HepG2 (cell line): ENCODE measurements around the gene CDH19.

ENCODE experiments used
- ATF7 ChIP-seq, 2 experiments: fragments of 450-650 bp in 1 of 2; sonication (generic) in 1 of 2; formaldehyde crosslinking in 1 of 2; IDR thresholded peaks; 2 replicates each; pipeline versions ENCODE4 v1.4.0 to v1.6.1; 2016 to 2020; ENCODE audit warnings: antibody characterized with exemption in 1 of 2, mild to moderate bottlenecking in 1 of 2, missing genetic modification reagents in 1 of 2
- CREB1 ChIP-seq, 2 experiments: fragments of 450-650 bp in 1 of 2; IDR thresholded peaks; 2 replicates each; pipeline ENCODE4 v1.6.1; 2016 to 2017; ENCODE audit warnings: control low read depth in 1 of 2, mild to moderate bottlenecking in 1 of 2, missing compliant biosample characterization in 1 of 2, missing genetic modification characterization in 1 of 2
- HMG20A ChIP-seq: IDR thresholded peaks from 2 replicates; pipeline ENCODE4 v1.6.1; 2016; ENCODE audit warnings: borderline replicate concordance
- SMARCE1 ChIP-seq: fragments of 450-650 bp; IDR thresholded peaks from 2 replicates; pipeline ENCODE4 v1.6.1; 2017; ENCODE audit warnings: borderline replicate concordance
- TOE1 ChIP-seq: sonication (generic); formaldehyde crosslinking; IDR thresholded peaks from 2 replicates; pipeline ENCODE4 v1.4.0; 2020; ENCODE audit warnings: mild to moderate bottlenecking, missing genetic modification reagents
- YY1 ChIP-seq: IDR thresholded peaks from 2 replicates; pipeline ENCODE4 v1.6.1; 2011; ENCODE audit warnings: low read length, low read depth, moderate library complexity, mild to moderate bottlenecking; ENCODE audit not compliant: insufficient read depth, insufficient replicate concordance
- ZNF816 ChIP-seq: sonication (generic); formaldehyde crosslinking; IDR thresholded peaks from 2 replicates; pipeline ENCODE4 v1.8.0; 2022; ENCODE audit warnings: missing genetic modification reagents, mild to moderate bottlenecking, borderline replicate concordance
- TF ChIP-seq, protein P1 (sequence below): IDR thresholded peaks from 2 replicates; pipeline ENCODE4 v1.6.1; 2012; ENCODE audit warnings: inconsistent platforms

DNA sequence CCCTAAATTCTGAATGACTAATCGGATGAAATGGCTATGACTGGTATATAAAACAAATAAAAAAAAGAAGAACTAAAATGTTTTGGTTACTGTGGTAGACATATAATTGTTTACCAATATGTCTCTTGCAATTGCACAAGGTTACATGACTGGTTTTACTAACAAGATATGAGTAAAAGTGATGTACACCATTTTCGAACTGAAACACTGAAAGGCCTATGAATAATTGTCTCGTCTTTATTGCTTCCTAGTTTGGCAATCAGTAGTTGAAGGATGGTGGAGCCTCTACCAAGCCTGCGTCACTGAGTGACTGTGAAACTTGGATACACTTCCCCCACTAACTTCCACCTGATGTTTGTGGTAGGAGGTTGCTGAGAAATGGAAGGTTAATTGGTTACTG lies 16.5 kb downstream of the CDH19 start:
- TF ChIP-seq SMARCE1 = no peak
- no peak for TF ChIP-seq YY1
- no peak for TF ChIP-seq HMG20A (CRISPR knock-in tag)
- TF ChIP-seq ZNF816 (CRISPR knock-in tag) = no peak
- no peak for TF ChIP-seq TOE1 (CRISPR knock-in tag)
- TF ChIP-seq, protein P1, sequence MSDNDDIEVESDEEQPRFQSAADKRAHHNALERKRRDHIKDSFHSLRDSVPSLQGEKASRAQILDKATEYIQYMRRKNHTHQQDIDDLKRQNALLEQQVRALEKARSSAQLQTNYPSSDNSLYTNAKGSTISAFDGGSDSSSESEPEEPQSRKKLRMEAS = no peak
- TF ChIP-seq CREB1 (IDR thresholded peaks at IDR 0.05) = no peak
- no peak for TF ChIP-seq CREB1 (CRISPR knock-in tag; IDR thresholded peaks at IDR 0.05)
- no peak for TF ChIP-seq ATF7 (IDR thresholded peaks at IDR 0.05)
- no peak for TF ChIP-seq ATF7 (CRISPR knock-in tag; IDR thresholded peaks at IDR 0.05)
